HL-60 (cell line): ENCODE results near the gene TBXAS1.

Source experiments
- CTCF ChIP-seq: IDR thresholded peaks from one replicate; pipeline ENCODE4 v1.5.1; 2011; ENCODE audit warnings: low read length, control low read depth, inconsistent platforms; ENCODE audit not compliant: insufficient read depth
- POLR2AphosphoS5 ChIP-seq: IDR thresholded peaks from 2 replicates; pipeline ENCODE4 v1.6.1; 2012; ENCODE audit warnings: low read depth
- SPI1 ChIP-seq: IDR thresholded peaks from 2 replicates; pipeline ENCODE4 v1.6.1; 2012; ENCODE audit warnings: low read depth, mild to moderate bottlenecking, borderline replicate concordance

GRCh38 chr7:139901056-139901795 lies 72.2 kb downstream of the TBXAS1 start:
- TF ChIP-seq CTCF = no peak
- TF ChIP-seq POLR2AphosphoS5 = no peak
- TF ChIP-seq SPI1 = no peak
